Stimulated activated naive B cell treated with anti-CD40 and anti-IgM and Interleukin-4, amounts not matched to agents 10 μg/mL and 1 μg/mL and 100 μg/mL, for 72 hours (primary cell): Measurements from ENCODE around the gene KCND3.

Experiments used
- ATAC-seq, 2 donors: fragments of 150-1000 bp; cut with Tn5 transposase; replicated peaks; 2 replicates each; pipeline ENCODE4 v1.10.0; 2021; ENCODE audit warnings: moderate library complexity in 1 of 2
- DNase-seq: peaks from one replicate; pipeline ENCODE4 v3.0.0; 2021
- H3K27ac Mint-ChIP-seq: one replicate; pipeline ENCODE4 v1.8.0; 2022; ENCODE audit warnings: mild to moderate bottlenecking, mixed read lengths
- H3K27me3 Mint-ChIP-seq, 2 donors: one replicate each; pipeline ENCODE4 v1.8.0; 2022; ENCODE audit warnings: mixed read lengths in 2 of 2
- H3K36me3 Mint-ChIP-seq, 2 donors: one replicate each; pipeline ENCODE4 v1.8.0; 2022; ENCODE audit warnings: mixed read lengths in 2 of 2, mild to moderate bottlenecking in 1 of 2
- H3K4me1 Mint-ChIP-seq, 2 donors: one replicate each; pipeline ENCODE4 v1.8.0; 2022; ENCODE audit warnings: mixed read lengths in 2 of 2, mild to moderate bottlenecking in 1 of 2
- H3K4me3 Mint-ChIP-seq, 2 donors: one replicate each; pipeline ENCODE4 v1.8.0; 2022; ENCODE audit warnings: mild to moderate bottlenecking in 2 of 2, mixed read lengths in 2 of 2, moderate library complexity in 1 of 2
- H3K9me3 Mint-ChIP-seq, 2 donors: one replicate each; pipeline ENCODE4 v1.8.0; 2022; ENCODE audit warnings: mixed read lengths in 2 of 2, mild to moderate bottlenecking in 1 of 2

The KCND3 gene

DNA sequence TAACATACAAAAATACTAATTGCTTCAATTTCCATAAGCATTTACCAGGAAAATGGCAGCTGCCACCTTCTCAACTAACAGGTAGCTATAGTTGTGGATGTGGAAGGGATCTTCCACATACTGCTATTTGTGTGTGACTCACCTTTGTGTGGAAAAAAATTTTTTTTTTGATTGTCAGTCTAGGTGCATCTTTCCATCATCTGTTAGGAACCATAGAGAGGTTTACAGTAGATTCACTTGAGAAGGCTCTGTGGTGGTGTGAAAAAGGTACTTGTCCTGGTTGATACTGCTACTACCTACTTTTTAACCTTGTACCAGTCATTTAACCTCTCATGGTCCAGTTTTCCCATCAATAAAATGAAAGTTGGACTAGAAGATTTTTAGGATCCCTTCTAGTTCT lies 220.8 kb downstream of the KCND3 start:
- no peak overlapping the region for H3K4me3 Mint-ChIP-seq
- ATAC-seq (no peak), DNase-seq (no peak)
- H3K36me3 Mint-ChIP-seq: peaks cover 8 to 23% of the 10 kb centered on the region in 2 donors
- no peaks in the 10 kb centered on the region for H3K27me3 Mint-ChIP-seq
- no peaks in the 10 kb centered on the region for H3K9me3 Mint-ChIP-seq
- H3K27ac Mint-ChIP-seq: peak overlapping the region; percentile 56
- H3K4me1 Mint-ChIP-seq: peaks cover 0 to 2% of the 10 kb centered on the region in 2 donors

DNA sequence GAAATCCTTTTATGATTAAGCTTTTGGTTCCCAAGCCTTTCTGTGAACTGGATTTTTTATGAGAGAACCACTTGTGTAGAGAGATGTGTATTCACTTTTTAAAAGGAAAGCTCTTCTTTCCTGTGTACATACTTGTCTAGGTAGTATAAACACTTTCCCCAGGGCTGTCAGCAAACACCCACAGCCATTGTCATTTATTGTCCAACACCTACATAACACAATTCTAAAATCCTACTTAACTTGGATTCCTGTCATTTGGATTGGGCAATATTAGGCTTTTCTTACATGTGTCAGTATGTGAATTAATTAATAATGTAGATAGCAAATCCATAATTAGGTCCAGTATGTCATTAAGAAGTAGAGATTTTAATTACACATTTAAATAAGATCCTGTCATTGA lies 221.4 kb downstream of the KCND3 start:
- Mint-ChIP-seq H3K9me3 (no peaks in the 10 kb centered on the region), H3K4me3 (no peak overlapping the region), H3K27me3 (no peaks in the 10 kb centered on the region), H3K27ac (no peak overlapping the region), H3K36me3 (peaks cover 11 to 25% of the 10 kb centered on the region in 2 donors), H3K4me1 (peaks cover 0 to 2% of the 10 kb centered on the region in 2 donors)
- ATAC-seq (no peak), DNase-seq (no peak)

DNA sequence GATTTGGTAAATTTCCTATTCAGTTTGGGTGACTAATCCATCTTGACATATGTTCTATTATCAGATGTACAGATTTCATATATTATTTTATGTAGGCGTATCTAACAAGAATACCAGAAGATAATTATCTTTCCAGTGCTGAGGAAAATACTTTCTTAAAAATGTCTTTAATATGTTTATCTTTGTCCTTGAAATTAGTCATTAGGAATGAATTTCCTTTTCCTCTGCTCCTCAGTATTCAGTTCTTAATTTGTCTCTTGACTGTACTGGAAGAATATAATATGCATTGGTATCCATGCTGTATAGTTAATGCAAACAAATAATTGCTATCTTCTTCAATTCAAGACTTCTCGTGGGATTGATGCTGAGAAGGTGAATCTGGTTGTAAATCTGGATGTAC lies 227.1 kb downstream of the KCND3 start:
- Mint-ChIP-seq H3K4me1 (peaks cover 8 to 13% of the 10 kb centered on the region in 2 donors), H3K27me3 (no peaks in the 10 kb centered on the region), H3K4me3 (no peak overlapping the region), H3K9me3 (no peaks in the 10 kb centered on the region), H3K27ac (no peak overlapping the region), H3K36me3 (peaks cover 28 to 52% of the 10 kb centered on the region in 2 donors)
- ATAC-seq: no peak
- DNase-seq: no peak

DNA sequence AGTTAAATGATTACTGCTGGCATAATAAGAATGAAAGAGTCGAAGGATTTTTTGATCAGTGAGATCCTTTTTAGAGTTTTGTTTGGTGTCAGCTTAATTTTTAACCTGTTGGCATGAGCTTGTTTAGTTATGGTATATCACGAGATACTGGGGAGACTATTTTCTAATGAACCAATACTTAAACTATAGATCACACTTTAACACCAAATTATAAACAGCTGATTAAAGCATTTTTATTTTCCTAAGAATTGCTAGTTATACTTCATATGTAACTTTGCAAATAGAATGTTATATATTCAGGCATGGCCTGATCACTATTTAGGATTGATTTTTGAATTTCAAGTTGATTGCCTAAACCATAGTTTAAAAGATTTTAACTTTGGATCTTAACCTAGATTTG lies 227.8 kb downstream of the KCND3 start:
- no peak overlapping the region for H3K4me3 Mint-ChIP-seq
- H3K36me3 Mint-ChIP-seq: peaks cover 28 to 52% of the 10 kb centered on the region in 2 donors
- H3K4me1 Mint-ChIP-seq: peaks cover 8 to 19% of the 10 kb centered on the region in 2 donors

DNA sequence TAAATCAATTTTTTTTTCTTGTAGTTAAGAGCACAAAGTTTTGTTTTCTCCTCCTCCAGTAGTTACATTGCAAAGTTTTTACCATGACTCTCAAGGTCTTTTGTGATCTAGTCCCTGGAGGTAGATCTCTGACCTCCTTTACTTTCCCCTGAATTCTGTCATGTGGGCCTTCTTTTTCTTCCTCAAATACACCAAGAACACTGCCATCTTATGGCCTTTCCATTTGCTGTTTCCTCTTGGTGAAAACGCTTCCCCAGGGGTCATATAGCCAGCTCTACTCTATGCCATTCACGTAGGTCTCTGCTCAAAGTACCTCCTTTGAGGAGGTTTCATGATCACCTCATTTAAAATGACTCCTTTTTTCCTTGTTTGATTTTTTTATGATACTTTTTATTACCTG lies 231.1 kb downstream of the KCND3 start:
- Mint-ChIP-seq H3K27me3 (no peaks in the 10 kb centered on the region), H3K4me3 (no peak overlapping the region), H3K9me3 (no peaks in the 10 kb centered on the region), H3K27ac (peak overlapping the region; percentile 1), H3K36me3 (peaks cover 20 to 32% of the 10 kb centered on the region in 2 donors), H3K4me1 (peaks cover 16 to 38% of the 10 kb centered on the region in 2 donors)
- no peak for DNase-seq
- no peak for ATAC-seq

More for the DNA sequence above, 227.8 kb downstream of the KCND3 start:
- Mint-ChIP-seq H3K9me3 (no peaks in the 10 kb centered on the region), H3K27ac (no peak overlapping the region), H3K27me3 (no peaks in the 10 kb centered on the region)
- ATAC-seq: no peak
- no peak for DNase-seq

DNA sequence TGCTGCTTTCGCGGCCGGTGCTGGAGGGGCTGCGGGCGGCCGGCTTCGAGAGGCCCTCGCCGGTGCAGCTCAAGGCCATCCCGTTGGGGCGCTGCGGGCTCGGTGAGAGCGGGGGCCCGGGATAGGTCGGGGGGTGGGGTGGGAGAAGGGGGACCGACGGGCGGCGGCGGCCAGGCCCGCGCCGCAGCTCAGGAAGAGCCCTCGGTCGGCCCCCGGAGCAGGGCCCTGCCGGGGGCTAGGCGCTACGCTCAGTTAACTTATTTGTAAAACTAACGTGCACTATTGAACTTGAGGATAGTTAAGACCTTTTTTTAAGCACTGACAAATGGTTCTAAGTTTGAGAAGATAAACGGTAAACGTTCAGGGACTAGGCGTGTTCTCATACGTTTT lies 233.3 kb downstream of the KCND3 start:
- H3K4me1 Mint-ChIP-seq: peaks cover 16 to 45% of the 10 kb centered on the region in 2 donors
- H3K4me3 Mint-ChIP-seq: peak overlapping the region; percentile 85 to 96
- peaks cover 10 to 20% of the 10 kb centered on the region in 2 donors for H3K36me3 Mint-ChIP-seq
- peak; percentile 18 to 19 for ATAC-seq
- H3K27ac Mint-ChIP-seq: peak overlapping the region; percentile 98
- no peak for DNase-seq
- no peaks in the 10 kb centered on the region for H3K9me3 Mint-ChIP-seq
- H3K27me3 Mint-ChIP-seq: no peaks in the 10 kb centered on the region

DNA sequence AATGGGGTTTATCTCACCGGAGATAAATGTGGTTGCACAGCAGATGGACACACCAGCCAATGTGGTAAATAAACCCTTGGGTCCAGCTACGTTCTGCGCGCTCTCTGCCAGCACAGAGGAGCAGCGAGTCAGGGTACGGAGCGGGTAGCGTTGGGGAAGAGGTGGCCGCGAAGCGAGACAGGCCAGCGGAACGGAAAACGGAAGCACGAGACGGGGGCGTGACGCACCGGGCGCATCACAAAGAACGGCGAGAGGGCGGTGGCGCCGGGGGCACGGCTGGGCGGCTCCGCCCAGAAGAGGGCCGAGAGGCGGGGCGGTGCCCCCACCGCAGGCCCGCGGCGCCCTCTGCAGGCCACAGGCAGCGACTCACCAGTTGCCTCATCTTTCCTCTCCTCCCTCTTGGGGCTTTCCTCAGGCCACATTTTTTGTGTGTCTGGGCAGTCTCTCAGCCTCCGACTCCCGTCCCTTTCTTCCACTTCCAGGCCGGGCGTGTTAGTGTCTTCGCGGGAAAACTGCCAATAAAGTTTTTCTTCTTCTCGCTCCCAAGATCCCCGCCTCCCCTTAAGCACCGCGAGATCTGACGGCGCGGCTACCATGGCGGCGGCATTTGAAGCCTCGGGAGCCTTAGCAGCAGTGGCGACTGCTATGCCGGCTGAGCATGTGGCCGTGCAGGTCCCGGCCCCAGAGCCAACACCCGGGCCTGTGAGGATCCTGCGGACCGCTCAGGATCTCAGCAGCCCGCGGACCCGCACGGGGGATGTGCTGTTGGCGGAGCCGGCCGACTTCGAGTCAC lies 233.9 kb downstream of the KCND3 start, which contains the start of gene DDX20:
DDX20 (plus strand) TSS at position 571 of the 793 bp plus-strand sequence; CDS start at position 595, 24 bp downstream.
- peaks cover 10 to 15% of the 10 kb centered on the region in 2 donors for H3K36me3 Mint-ChIP-seq
- H3K27ac Mint-ChIP-seq: peak within 1 kb of the TSS; percentile 98
- DNase-seq (peak; percentile 94), ATAC-seq (peak; percentile 91 to 93)
- no peaks in the 10 kb centered on the region for H3K27me3 Mint-ChIP-seq
- H3K4me3 Mint-ChIP-seq: peak within 1 kb of the TSS; percentile 85 to 96
- peaks cover 16 to 45% of the 10 kb centered on the region in 2 donors for H3K4me1 Mint-ChIP-seq
- no peaks in the 10 kb centered on the region for H3K9me3 Mint-ChIP-seq

DNA sequence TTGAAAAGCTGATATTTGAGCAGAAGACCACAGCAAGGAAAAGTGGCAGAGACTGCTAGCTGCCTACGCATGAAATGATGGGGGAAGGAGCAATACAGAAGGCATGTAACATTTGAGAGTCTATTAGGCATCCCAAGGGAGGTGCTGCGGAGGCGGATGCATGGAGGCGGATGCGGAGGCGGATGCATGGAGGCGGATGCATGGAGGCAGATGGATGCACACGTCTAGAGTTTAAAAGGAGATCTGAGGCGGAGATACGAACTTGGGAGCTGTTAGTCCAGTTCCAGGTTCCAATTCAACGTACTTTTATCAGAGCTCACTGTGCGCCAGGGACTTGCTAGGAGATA lies 234.5 kb downstream of the KCND3 start:
- Mint-ChIP-seq H3K36me3 (peaks cover 8 to 12% of the 10 kb centered on the region in 2 donors), H3K27ac (peak overlapping the region; percentile 97)

DNA sequence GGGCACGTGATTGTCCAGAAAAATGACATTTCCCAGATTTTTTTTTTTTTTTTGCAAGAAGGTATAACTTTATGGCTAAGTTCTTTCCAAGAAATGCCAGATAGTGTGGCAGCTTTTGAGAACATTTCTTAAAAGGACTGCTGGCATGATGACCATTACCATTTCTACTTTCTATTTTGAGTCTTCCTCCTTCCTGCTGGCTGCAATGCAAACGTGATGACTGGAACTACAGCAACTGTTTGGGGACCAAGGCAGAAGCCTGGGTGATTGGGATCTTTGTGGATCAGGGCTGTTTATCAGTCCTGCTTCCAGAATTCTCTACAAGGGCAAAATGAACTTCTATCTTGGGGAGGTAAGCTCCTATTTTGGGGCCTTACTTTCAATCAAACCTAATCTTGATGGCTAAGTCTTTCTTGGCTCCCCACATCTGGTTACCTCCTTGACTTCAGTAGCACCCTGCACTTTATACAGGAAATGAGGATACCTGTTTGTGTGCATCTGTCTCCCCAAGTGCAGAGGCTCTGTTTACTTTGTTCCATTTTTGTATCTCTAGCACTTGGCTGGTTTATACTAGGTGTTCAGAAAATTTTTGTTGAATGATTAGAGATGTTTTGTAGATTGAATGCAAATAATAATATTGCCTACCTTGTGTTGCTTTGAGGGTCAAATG lies 237.4 kb downstream of the KCND3 start:
- H3K27ac Mint-ChIP-seq: no peak overlapping the region
- no peaks in the 10 kb centered on the region for H3K27me3 Mint-ChIP-seq
- H3K9me3 Mint-ChIP-seq: peaks cover 3 to 4% of the 10 kb centered on the region in 2 donors
- H3K4me3 Mint-ChIP-seq: no peak overlapping the region
- DNase-seq: no peak
- peaks cover 0 to 2% of the 10 kb centered on the region in 2 donors for H3K36me3 Mint-ChIP-seq
- H3K4me1 Mint-ChIP-seq: peaks cover 19 to 42% of the 10 kb centered on the region in 2 donors
- no peak for ATAC-seq

More for the DNA sequence above, 234.5 kb downstream of the KCND3 start:
- H3K9me3 Mint-ChIP-seq: no peaks in the 10 kb centered on the region
- ATAC-seq (peak; percentile 6), DNase-seq (no peak)
- no peaks in the 10 kb centered on the region for H3K27me3 Mint-ChIP-seq
- H3K4me1 Mint-ChIP-seq: peaks cover 14 to 45% of the 10 kb centered on the region in 2 donors
- peak overlapping the region; percentile 85 to 96 for H3K4me3 Mint-ChIP-seq

DNA sequence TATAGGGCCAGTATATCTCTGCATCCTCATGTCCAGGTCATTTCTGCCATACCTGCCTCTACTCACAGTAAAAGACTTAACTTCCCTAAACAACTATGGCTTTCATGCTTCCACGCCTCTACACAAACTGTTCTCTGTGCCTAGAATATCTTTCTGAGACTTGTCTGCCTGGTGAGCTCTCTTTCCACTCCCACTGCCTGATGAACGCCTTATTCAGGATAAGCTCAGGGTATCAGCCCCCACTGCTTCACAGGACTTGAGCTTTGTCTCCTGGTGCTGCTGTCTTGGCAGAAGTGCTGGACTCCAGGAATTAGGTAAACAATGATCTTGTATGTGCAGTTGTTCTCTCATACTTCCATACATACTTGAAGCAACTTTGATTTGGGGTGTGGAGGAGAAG lies 238.6 kb downstream of the KCND3 start:
- Mint-ChIP-seq H3K27me3 (no peaks in the 10 kb centered on the region), H3K9me3 (peaks cover 3 to 4% of the 10 kb centered on the region in 2 donors), H3K4me1 (peaks cover 17 to 39% of the 10 kb centered on the region in 2 donors), H3K27ac (no peak overlapping the region), H3K4me3 (no peak overlapping the region), H3K36me3 (peaks cover 0 to 2% of the 10 kb centered on the region in 2 donors)
- ATAC-seq (no peak), DNase-seq (no peak)

DNA sequence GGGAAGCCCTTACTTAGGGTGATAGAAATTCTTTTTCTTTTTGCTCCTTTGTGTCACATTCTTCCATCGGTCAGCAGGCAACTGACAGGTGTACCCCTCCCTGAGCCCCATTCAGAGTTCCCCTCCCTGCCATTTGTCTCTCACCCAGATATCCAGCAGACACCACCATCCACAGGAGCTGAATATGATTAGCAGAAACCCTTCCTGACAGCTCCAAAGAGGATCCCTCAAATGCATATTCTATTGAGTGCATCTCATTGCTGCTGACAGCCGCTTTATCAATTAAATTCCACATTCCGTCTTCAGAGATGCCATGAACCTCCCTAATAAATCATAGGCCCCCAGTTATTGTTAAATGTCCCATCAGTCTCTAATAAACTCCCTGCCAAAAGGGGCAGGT lies 239.8 kb downstream of the KCND3 start:
- peaks cover 0 to 2% of the 10 kb centered on the region in 2 donors for H3K36me3 Mint-ChIP-seq
- ATAC-seq (no peak), DNase-seq (no peak)
- H3K27me3 Mint-ChIP-seq: no peaks in the 10 kb centered on the region
- peaks cover 13 to 31% of the 10 kb centered on the region in 2 donors for H3K4me1 Mint-ChIP-seq
- no peak overlapping the region for H3K4me3 Mint-ChIP-seq
- H3K9me3 Mint-ChIP-seq: peaks cover 3 to 4% of the 10 kb centered on the region in 2 donors
- no peak overlapping the region for H3K27ac Mint-ChIP-seq

DNA sequence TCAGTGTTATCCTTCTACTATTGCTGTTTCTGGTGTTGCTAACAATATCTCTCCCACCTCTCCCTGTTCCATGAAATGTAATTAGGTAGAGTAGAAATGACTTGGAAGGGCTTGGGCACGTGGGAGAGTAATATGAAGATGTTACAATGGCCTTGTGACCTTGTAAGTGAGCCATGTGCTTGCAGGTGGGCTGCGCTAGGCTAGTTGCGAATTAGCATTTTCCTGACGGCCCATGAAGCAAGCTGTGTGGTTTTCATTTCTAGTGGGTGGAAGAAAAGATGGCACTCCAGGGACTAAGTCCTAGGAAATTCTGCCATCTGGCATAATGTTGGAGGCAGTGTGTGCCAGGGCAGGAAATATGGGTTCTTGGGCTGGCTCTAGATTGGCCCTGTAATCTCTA lies 241.5 kb downstream of the KCND3 start:
- Mint-ChIP-seq H3K4me1 (peaks cover 9 to 23% of the 10 kb centered on the region in 2 donors), H3K27me3 (peaks cover 0 to 4% of the 10 kb centered on the region in 2 donors), H3K9me3 (peaks cover 3 to 4% of the 10 kb centered on the region in 2 donors), H3K27ac (no peak overlapping the region), H3K36me3 (peaks cover 0 to 2% of the 10 kb centered on the region in 2 donors), H3K4me3 (no peak overlapping the region)
- ATAC-seq (no peak), DNase-seq (no peak)

DNA sequence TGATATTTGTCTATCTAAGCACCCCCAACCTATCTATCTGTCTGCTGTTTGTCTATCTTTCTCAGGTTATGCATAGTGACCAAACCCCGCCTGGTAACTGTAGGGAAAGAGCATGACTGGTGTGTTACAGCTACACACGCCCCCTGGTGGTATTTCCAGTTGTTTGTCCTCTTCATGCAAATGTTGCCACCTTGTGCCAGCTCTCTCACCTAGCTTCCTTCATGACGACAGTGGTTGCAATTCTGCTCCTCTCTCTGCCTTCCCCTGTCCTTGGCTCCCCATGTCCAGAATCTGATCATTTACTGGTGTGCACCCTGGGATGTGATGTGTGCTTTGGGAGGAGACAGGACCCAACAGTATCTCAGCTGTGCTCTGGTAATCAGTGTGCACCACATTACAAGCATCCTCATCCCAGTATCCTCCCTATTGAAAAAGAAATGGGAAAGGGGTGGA lies 242.2 kb downstream of the KCND3 start:
- peaks cover 3 to 4% of the 10 kb centered on the region in 2 donors for H3K9me3 Mint-ChIP-seq
- no peak overlapping the region for H3K4me3 Mint-ChIP-seq
- peak; percentile 83 to 84 for ATAC-seq
- H3K36me3 Mint-ChIP-seq: peaks cover 0 to 2% of the 10 kb centered on the region in 2 donors
- H3K27ac Mint-ChIP-seq: peak overlapping the region; percentile 6
- H3K27me3 Mint-ChIP-seq: peaks cover 0 to 8% of the 10 kb centered on the region in 2 donors
- peaks cover 9 to 23% of the 10 kb centered on the region in 2 donors for H3K4me1 Mint-ChIP-seq
- DNase-seq: peak; percentile 17

DNA sequence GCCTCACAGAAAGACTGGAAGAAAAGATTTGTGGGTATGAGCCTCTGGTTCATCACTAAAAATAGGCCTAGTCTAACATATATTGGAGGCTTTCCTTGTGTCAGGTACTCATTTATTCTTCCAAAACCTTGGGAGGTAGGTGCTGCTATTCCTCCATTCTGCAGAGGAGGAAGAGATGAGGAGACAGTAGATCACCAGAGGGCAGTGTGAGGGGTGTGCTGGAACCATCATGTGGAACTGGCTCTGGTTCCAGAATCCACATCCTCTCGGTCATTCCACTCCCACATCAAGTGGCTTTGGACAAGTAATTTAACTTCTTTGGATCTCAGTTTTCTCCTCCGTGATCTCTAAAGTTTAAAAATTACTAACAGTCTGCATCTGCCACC lies 242.9 kb downstream of the KCND3 start:
- H3K4me1 Mint-ChIP-seq: peaks cover 9 to 16% of the 10 kb centered on the region in 2 donors
- DNase-seq (no peak), ATAC-seq (no peak)
- peaks cover 3 to 4% of the 10 kb centered on the region in 2 donors for H3K9me3 Mint-ChIP-seq
- H3K4me3 Mint-ChIP-seq: no peak overlapping the region
- peaks cover 1 to 13% of the 10 kb centered on the region in 2 donors for H3K27me3 Mint-ChIP-seq
- H3K36me3 Mint-ChIP-seq: peaks cover 0 to 2% of the 10 kb centered on the region in 2 donors
- no peak overlapping the region for H3K27ac Mint-ChIP-seq
